HepG2 (cell line): ENCODE data around the gene BCL2L1. TPM values are rescaled to one million over a fixed set of nuclear protein-coding genes. Genes with fewer than 3 reads are reported as not detected.

Experiments used
- ATF7-NPFF ChIP-seq: sonication (generic); formaldehyde crosslinking; IDR thresholded peaks from 2 replicates; pipeline ENCODE4 v1.8.1; 2023; ENCODE audit warnings: mild to moderate bottlenecking, low read depth, missing genetic modification reagents, moderate library complexity
- FOXO1 ChIP-seq: sonication (generic); formaldehyde crosslinking; IDR thresholded peaks from 2 replicates; pipeline ENCODE4 v1.4.0; 2020; ENCODE audit warnings: missing genetic modification reagents
- HOXA5 ChIP-seq: sonication (generic); formaldehyde crosslinking; IDR thresholded peaks from 2 replicates; pipeline ENCODE4 v1.4.0; 2020; ENCODE audit warnings: missing genetic modification reagents
- IKZF1 ChIP-seq: fragments of 450-650 bp; IDR thresholded peaks from 2 replicates; pipeline ENCODE4 v1.7.1; 2016
- MAFG ChIP-seq: sonication (generic); formaldehyde crosslinking; IDR thresholded peaks from 2 replicates; pipeline ENCODE4 v1.5.1; 2020; ENCODE audit warnings: mild to moderate bottlenecking, missing genetic modification reagents
- MEIS1 ChIP-seq: sonication (generic); formaldehyde crosslinking; IDR thresholded peaks from 2 replicates; pipeline ENCODE4 v1.9.0; 2021; ENCODE audit warnings: mild to moderate bottlenecking, missing genetic modification reagents, moderate library complexity, borderline replicate concordance
- PRMT3 ChIP-seq: sonication (generic); formaldehyde crosslinking; IDR thresholded peaks from 2 replicates; pipeline ENCODE4 v1.8.1; 2022; ENCODE audit warnings: low read depth, mild to moderate bottlenecking, moderate library complexity, missing genetic modification reagents, borderline replicate concordance
- SIX4 ChIP-seq: sonication (generic); formaldehyde crosslinking; IDR thresholded peaks from 2 replicates; pipeline ENCODE4 v1.4.0; 2020; ENCODE audit warnings: missing genetic modification reagents
- ZBTB38 ChIP-seq: sonication (generic); formaldehyde crosslinking; IDR thresholded peaks from 2 replicates; pipeline ENCODE4 v1.5.1; 2020; ENCODE audit warnings: mild to moderate bottlenecking, missing genetic modification reagents
- ZNF225 ChIP-seq: sonication (generic); formaldehyde crosslinking; IDR thresholded peaks from 2 replicates; pipeline ENCODE4 v1.4.0; 2020; ENCODE audit warnings: mild to moderate bottlenecking, missing genetic modification reagents
- polyA plus RNA-seq, 8 experiments: library from polyadenylated mRNA; depleted of rRNA in 3 of 8; stranded (reverse) in 7 of 8; unstranded in 1 of 8; fragments of >200 nt; fragmentation: Illumina TruSeq in 4 of 8; extraction: Trizol in 4 of 8; gene quantifications; 2 replicates each; pipeline versions ENCODE4 v1.2.1 to v1.2.3, GENCODE V29; 2011 to 2016; ENCODE audit warnings: low read depth in 4 of 8, missing spikeins in 1 of 8, mixed read lengths in 1 of 8; ENCODE audit not compliant: insufficient read depth in 1 of 8
- total RNA-seq, 5 experiments: library from RNA; depleted of rRNA; stranded (reverse); fragments of >200 nt; fragmentation: Illumina TruSeq; extraction: Trizol; gene quantifications; 2 replicates each; pipeline ENCODE4 v1.2.3, GENCODE V29; 2016; ENCODE audit warnings: low read depth in 1 of 5
- TF ChIP-seq, protein P1 (sequence below): sonication (generic); formaldehyde crosslinking; conservative IDR thresholded peaks from 2 replicates; pipeline ENCODE4 v1.8.1; 2023; ENCODE audit warnings: missing genetic modification reagents
- TF ChIP-seq, protein P2 (sequence below): sonication (generic); formaldehyde crosslinking; IDR thresholded peaks from 2 replicates; pipeline ENCODE4 v1.8.0; 2022; ENCODE audit warnings: low read depth, missing genetic modification reagents
- TF ChIP-seq, protein P3 (sequence below): IDR thresholded peaks from 2 replicates; pipeline ENCODE4 v1.6.1; 2018; ENCODE audit warnings: missing genetic modification reagents
- TF ChIP-seq, protein P4 (sequence below): sonication (generic); formaldehyde crosslinking; IDR thresholded peaks from 2 replicates; pipeline ENCODE4 v1.4.0; 2020; ENCODE audit warnings: missing genetic modification reagents
- TF ChIP-seq, protein P5 (sequence below): sonication (generic); formaldehyde crosslinking; IDR thresholded peaks from 2 replicates; pipeline ENCODE4 v1.4.0; 2020; ENCODE audit warnings: missing genetic modification reagents, borderline replicate concordance

BCL2L1 gene
- total and polyA plus RNA-seq, 2 of the 13 experiments (the other 11 are each of a cell fraction or from before 2014, with no cell fraction given) = 164 to 258 TPM

DNA sequence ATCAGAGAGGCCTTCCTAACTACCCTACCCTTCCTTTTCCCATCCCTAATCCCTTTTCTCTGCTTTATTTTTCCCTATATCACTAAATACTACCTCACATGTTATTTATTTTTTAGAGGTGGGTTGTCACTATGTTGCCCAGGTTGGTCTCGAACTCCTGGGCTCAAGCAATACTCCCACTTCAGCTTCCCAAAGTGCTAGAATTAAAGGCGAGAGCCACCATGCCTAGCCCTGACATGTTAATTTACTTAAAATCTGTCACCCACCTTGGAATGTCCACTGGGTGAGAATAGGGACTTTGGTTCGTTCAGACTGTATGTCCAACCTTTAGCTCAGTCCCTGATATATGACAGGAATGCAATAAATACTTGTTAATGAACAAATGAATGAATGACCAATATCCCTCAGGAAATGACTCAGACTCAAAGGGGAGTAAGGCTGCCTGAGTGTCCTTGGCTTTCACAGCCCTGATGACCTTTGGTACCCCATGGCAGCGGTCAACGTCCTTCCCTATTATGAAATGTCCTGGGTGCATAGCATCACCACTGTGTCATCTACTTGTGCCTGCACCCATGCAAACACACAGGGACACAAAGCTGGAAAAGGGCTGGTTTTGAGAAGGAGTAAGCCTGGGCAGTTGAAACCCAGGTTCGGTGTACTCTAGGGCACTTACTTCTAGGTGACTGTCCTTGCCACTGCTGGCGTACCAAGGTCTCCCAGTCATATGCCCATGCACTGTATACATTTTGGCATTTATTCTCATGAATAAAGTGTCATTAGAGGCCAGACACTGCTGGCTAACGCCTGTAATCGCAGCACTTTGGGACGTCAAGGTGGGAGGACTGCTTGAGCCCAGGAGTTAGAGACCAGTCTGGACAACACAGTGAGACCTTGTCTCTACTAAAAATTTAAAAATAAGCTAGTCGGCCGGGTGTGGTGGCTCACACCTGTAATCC lies 26.5 kb downstream of the BCL2L1 start (continued):
- TF ChIP-seq MEIS1 (CRISPR knock-in tag) (peak; percentile 96; the same call in 1 of the 2 replicates), PRMT3 (CRISPR knock-in tag) (no peak), IKZF1 (no peak), HOXA5 (CRISPR knock-in tag) (peak; percentile 95), ATF7-NPFF (CRISPR knock-in tag) (0 out of 2 replicates have a peak, but pooled peaks have one; percentile 48), ZNF225 (CRISPR knock-in tag) (peak; percentile 39; the same call in 1 of the 2 replicates), FOXO1 (CRISPR knock-in tag) (peak; percentile 100), SIX4 (peak; percentile 88), ZBTB38 (CRISPR knock-in tag) (peak; percentile 97), MAFG (CRISPR knock-in tag) (no peak)
- TF ChIP-seq, protein P1, sequence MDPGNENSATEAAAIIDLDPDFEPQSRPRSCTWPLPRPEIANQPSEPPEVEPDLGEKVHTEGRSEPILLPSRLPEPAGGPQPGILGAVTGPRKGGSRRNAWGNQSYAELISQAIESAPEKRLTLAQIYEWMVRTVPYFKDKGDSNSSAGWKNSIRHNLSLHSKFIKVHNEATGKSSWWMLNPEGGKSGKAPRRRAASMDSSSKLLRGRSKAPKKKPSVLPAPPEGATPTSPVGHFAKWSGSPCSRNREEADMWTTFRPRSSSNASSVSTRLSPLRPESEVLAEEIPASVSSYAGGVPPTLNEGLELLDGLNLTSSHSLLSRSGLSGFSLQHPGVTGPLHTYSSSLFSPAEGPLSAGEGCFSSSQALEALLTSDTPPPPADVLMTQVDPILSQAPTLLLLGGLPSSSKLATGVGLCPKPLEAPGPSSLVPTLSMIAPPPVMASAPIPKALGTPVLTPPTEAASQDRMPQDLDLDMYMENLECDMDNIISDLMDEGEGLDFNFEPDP (CRISPR knock-in tag) = 0 out of 2 replicates have a peak, but pooled peaks have one; percentile 89
- TF ChIP-seq, protein P2, sequence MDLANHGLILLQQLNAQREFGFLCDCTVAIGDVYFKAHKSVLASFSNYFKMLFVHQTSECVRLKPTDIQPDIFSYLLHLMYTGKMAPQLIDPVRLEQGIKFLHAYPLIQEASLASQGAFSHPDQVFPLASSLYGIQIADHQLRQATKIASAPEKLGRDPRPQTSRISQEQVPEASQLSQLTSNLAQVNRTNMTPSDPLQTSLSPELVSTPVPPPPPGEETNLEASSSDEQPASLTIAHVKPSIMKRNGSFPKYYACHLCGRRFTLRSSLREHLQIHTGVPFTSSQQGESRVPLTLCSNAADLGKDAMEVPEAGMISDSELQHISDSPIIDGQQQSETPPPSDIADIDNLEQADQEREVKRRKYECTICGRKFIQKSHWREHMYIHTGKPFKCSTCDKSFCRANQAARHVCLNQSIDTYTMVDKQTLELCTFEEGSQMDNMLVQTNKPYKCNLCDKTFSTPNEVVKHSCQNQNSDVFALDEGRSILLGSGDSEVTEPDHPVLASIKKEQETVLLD (CRISPR knock-in tag) = peak; percentile 74; the same call in 1 of the 2 replicates
- TF ChIP-seq, protein P3, sequence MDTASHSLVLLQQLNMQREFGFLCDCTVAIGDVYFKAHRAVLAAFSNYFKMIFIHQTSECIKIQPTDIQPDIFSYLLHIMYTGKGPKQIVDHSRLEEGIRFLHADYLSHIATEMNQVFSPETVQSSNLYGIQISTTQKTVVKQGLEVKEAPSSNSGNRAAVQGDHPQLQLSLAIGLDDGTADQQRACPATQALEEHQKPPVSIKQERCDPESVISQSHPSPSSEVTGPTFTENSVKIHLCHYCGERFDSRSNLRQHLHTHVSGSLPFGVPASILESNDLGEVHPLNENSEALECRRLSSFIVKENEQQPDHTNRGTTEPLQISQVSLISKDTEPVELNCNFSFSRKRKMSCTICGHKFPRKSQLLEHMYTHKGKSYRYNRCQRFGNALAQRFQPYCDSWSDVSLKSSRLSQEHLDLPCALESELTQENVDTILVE (CRISPR knock-in tag) = peak; percentile 98
- TF ChIP-seq, protein P4, sequence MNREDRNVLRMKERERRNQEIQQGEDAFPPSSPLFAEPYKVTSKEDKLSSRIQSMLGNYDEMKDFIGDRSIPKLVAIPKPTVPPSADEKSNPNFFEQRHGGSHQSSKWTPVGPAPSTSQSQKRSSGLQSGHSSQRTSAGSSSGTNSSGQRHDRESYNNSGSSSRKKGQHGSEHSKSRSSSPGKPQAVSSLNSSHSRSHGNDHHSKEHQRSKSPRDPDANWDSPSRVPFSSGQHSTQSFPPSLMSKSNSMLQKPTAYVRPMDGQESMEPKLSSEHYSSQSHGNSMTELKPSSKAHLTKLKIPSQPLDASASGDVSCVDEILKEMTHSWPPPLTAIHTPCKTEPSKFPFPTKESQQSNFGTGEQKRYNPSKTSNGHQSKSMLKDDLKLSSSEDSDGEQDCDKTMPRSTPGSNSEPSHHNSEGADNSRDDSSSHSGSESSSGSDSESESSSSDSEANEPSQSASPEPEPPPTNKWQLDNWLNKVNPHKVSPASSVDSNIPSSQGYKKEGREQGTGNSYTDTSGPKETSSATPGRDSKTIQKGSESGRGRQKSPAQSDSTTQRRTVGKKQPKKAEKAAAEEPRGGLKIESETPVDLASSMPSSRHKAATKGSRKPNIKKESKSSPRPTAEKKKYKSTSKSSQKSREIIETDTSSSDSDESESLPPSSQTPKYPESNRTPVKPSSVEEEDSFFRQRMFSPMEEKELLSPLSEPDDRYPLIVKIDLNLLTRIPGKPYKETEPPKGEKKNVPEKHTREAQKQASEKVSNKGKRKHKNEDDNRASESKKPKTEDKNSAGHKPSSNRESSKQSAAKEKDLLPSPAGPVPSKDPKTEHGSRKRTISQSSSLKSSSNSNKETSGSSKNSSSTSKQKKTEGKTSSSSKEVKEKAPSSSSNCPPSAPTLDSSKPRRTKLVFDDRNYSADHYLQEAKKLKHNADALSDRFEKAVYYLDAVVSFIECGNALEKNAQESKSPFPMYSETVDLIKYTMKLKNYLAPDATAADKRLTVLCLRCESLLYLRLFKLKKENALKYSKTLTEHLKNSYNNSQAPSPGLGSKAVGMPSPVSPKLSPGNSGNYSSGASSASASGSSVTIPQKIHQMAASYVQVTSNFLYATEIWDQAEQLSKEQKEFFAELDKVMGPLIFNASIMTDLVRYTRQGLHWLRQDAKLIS (CRISPR knock-in tag) = peak; percentile 99
- TF ChIP-seq, protein P5, sequence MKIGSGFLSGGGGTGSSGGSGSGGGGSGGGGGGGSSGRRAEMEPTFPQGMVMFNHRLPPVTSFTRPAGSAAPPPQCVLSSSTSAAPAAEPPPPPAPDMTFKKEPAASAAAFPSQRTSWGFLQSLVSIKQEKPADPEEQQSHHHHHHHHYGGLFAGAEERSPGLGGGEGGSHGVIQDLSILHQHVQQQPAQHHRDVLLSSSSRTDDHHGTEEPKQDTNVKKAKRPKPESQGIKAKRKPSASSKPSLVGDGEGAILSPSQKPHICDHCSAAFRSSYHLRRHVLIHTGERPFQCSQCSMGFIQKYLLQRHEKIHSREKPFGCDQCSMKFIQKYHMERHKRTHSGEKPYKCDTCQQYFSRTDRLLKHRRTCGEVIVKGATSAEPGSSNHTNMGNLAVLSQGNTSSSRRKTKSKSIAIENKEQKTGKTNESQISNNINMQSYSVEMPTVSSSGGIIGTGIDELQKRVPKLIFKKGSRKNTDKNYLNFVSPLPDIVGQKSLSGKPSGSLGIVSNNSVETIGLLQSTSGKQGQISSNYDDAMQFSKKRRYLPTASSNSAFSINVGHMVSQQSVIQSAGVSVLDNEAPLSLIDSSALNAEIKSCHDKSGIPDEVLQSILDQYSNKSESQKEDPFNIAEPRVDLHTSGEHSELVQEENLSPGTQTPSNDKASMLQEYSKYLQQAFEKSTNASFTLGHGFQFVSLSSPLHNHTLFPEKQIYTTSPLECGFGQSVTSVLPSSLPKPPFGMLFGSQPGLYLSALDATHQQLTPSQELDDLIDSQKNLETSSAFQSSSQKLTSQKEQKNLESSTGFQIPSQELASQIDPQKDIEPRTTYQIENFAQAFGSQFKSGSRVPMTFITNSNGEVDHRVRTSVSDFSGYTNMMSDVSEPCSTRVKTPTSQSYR = peak; percentile 89
